ENCODE data around the gene PRRX2.
A peak's percentile ranks its signal among the peaks of the same experiment; 100 is the strongest.
"Not testable (repeated sequence)": the region's sequence is repeated elsewhere in the genome, so short reads cannot be mapped to it uniquely, and the experiment has no call there.

The PRRX2 gene

DNA sequence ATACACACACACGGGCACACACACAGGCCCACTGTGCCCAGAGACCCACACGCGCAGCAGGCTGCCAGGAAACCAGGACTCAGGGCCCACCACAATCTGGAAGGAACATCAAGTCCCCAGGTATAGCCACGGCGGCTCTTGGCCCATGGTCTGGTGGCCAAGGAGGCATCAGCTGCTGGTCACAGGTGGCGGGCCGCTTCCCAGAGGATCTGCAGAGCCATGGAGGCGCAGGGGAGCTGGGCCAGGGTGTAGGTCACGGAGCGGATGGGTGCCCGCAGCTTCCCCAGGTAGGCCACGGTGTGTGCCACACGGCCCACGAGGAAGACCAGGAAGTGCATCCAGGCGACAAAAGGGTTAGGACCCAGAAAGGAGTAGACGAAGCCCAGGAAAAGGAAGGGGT is 74.0 kb downstream of the PRRX2 start:
- no peak for DNase-seq

DNA sequence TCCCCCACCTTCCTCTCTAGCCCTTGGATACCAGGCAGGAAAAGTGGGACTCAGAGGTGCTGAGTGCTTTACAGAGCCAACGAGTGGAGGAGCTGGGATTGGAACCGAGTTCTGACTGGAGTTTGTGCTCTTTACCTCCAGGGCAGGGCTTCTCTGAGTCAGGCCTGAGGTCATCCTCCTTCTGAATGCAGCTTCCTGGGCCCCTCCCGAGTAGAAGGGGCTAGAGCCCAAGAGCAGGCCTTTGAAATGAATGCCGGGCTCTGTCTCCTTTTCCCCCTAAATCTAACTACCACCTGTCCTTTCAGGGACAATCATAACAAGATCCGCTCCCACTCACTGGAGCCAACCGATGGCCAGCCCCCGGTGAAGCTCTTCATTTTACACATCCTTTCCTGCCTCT is 74.7 kb downstream of the PRRX2 start:
- DNase-seq = no peak

DNA sequence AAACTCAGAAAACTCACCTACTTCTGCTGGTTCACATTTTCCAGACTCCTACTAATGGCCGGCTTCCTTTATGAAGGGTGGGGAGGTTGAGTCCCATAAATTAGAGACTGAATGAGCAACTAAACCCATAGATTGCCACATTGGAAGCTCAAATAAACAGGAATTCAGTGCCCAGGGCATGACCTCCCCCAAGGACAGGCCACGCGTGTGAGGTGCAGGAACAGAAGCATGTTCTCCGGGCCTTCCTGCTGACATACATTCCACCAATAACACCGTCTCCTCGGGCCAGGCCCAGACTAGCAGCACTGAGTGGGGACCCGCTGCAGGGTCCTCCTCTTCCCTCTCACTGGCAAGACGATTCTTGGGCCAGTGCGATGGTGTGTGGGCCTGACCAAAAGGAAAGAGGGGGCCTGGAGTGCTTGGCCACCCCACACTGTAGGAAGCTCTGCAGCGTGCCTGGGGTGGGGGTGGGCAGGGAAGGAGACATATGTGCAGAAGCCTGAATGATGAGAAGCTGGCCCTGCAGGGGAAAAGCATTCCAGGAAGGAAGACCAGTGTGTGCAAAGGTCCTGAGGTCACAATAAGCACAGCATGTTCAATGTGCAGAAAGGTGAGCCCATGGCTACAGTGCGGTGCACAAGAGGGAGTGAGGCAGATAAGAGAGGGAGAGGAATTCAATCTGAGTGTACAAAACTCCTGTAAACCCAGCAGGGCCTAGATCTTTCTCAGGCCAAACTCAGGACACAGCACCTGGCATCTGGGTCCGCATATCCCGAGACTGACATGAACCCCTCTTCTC is 75.4 kb downstream of the PRRX2 start:
- no peak for DNase-seq

DNA sequence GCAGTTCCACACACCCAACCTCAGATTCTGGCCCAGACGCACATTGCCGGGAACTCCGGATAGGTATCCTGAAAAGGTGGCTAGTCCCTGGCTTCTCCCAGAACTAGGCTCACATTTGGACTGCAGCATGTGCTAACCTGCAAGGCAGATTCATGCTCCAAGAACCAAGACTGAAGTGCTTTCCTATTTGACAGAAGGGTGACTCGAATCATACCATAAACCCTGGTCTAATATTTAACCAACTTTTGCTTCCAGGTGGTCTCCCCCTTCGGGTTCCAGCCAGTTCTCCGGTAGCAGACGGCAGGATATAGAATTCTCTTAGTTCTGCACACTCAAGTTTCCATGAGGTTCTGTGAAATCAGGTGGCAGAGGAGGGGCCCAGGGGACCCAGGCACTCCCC is 79.8 kb downstream of the PRRX2 start:
- DNase-seq = no peak

DNA sequence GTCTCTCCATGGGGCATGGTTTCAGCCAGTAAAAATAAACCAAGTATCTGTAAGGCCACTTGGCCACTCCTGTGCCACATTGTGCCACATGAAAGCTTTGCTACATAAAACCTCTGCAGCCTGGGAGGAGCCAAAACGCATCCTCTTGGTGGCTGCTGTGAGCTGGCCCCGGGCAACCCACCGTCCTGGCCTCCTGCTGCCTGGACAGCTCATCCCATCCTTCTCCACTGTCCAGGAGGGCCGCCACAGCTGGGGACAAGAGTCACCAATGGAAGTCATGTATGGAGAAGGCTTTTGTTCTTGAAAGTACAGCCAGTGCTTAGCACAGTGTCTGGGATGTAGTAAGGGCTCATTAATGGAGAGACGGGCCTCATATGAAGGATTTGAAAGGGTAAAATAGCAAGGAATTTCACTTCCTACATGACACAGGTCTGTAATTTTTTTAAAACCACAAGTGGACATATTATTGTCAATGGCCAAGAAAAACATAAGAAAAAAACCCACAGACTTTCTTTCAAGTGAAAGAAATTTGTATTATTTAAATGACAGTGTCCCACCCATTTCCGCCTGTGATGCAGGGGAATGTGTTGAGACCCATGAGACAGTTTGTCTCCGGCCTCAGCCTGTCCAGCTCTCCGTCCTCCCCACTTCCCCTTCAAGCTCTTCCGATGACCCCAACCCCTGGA is 80.8 kb downstream of the PRRX2 start:
- peak; percentile 32 for DNase-seq

DNA sequence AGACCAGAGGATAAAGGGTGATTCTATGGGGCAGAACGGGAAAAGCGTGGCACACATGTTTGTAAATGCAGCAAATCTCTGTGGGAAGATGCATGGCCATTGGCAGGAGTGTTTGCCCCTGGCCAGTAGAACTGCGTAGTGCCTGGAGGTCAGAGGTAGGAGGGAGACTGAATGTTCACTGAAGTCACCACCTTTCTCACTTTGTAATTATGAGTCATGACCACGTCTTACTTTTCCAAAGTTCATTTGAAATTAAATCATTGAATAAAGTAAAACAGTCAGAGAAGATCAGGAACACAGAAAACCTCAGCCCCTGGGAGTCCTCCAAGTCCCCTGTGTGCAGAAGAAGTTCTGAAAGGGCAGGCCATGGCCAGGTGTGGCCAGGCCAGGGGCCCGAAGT is 82.8 kb downstream of the PRRX2 start:
- no peak for DNase-seq

DNA sequence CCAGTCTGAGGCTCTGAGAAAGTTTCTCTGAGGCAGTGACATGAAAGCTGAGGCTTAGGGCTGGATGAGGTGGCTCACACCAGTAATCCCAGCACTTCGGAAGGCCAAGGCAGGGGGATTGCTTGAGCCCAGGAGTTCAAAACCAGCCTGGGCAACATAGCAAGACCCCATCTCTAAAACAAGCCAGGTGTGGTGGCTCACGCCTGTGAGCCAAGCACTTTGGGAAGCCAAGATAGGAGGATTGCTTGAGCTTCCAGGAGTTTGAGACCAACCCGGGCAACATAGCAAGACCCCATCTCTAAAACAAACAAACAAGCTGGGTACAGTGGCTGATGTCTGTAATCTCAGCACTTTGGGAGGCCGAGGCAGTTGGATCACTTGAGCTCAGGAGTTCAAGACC is 83.6 kb downstream of the PRRX2 start:
- DNase-seq = not testable (repeated sequence)

DNA sequence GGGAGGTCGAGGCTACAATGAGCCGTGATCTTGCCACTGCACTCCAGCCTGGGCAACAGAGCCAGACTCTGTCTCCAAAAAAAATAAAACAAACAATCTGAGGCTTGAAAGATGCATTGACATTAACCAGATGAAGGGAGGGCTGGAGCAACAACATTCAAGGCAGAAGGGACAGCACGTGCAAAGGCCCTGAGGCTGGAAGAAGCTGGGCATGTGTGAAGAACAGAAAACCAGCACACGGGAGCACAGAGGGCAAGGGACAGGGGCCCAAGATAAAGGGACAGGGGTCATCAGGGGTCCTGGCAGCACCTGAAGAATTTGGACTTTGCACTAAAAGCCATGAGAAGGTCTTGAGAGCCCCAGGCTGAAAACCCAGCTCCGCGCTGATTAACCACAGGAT is 84.1 kb downstream of the PRRX2 start:
- DNase-seq = no peak

DNA sequence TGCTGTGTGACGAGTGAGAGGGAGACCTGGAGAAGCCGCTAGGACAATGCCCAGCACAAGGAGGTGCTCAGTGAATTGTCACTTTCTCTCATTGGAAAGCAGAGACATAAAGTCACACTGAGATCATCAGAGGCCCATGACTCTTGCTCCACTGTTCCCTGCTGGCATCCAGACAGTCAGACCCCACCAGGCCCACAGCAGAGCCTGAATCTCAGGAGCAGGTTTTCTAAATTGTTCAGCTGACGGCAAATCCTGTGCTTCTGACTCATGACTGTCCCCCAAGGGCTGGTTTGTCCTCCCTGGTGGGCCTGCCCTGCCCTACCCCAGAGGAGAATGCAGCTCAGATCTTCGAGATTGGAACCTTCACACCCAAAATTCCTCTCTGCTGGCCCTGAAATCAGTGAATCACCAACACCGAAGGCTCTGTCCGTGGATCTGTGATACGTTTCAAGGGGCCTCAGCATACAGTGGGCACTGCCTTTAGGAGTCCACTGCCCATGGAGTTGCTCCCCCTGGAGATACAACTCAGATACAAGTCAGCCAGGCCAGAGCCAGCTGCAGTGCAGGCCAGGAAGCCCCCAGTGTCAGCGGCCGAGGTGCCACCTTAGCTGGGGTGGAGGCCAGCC is 84.7 kb downstream of the PRRX2 start:
- DNase-seq = no peak

DNA sequence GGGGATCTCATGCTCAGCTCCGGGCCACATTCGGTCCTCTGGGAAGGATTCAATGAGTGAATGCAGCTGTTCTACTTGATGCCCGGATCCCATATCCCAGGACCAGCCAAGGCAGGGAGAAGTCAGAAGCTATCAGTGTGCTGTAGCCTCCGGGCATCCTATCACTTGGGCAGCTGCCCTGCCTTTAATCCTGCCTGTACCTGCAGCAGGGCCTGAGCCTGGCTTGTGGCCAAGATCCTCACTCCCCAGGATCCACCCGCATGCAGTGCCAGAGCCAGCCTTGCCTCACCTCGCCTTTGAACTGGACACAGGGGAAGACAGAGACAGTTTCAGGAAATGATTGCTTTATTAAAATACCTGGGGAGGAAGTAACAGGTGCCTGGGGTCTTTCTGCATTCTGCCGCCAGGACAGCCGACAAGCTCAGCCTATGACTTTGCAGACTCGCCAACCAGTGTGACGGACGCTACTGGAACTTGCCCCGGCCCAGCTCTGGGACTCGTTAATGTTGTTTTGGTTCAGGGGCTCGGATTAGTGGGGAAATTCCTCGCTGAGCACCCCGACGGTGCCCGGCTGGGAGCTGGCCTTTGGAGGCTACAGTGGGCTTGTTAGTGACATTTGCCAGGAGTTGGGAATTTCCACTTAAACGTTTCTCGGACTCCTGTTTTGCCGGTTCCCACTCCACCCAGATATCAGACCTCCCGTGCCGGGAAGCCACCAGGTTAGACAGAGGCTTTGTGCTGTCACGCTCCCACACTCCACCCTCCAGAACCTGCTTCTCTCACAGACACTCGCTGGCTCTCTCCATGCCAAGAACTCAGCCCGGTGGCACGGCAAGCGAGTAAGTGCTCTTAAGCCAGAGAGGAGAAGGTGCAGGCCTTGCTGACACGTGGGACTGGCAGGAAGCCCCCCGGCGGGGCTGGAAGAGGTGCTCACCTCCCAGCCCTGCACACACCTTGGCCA is 86.7 kb downstream of the PRRX2 start:
- no peak for DNase-seq

DNA sequence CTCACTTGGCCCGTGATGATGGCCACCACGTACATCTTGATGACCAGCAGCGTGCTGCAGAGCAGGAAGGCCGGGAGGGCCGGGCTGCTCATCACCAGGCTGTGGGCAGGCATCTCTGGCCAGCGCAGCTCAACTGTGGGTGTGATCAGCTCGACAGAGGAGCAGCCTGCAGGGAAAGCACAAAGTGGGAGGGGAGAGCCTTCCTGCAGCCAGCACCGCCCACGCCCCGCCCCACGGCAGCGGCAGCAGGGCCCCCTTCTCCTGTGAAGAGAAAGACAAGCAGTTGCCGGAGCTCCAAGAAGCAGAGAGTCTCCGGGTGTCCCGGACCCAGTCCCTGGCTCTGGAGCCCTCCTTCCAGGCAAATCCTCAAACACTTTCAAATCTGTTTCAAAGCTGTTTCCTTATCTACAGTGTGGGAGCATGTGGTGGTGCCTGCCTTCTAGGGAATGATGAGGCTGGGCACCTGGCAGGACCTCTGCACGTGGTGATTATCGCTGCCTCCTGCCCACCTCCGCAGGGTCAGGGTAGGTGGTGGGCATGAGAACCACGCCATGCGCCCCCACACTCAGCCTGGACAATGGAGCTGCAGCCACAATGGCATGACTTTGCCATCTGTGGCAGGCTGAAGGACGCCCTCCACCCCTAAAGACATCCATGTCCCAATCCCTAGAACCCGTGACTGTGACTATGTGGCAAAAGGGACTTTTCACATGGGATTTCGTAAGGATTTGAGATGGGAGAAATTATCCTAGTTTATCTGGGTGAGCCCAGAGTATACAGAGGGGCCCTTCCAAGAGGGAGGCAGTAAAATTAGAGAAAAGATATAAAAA is 87.7 kb downstream of the PRRX2 start, which contains the start of gene PTGES:
TSS of gene PTGES (minus strand) at position 143 of the 830 bp plus-strand sequence. CDS start at position 113, 30 bp downstream.
- peak; percentile 72 for DNase-seq

DNA sequence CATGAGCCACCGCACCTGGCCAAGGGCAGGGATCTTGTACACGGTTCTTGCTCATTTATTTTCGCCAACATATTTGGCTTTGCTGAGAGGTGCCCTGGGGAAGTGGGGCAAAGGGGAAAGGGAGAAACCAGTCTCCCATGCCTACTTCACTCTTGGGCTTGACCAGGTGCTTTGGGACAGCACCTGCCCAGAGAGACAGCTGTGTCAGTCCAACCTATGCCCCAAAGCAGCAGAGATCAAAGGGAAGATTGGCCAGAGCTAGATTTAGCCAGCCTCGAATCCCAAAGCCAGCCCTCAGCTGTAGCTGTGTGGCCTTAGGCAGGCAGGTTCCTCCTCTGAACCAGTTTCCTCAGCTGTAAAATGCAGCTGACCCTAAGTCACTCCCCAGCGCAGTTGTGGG is 89.7 kb downstream of the PRRX2 start:
- no peak for DNase-seq

DNA sequence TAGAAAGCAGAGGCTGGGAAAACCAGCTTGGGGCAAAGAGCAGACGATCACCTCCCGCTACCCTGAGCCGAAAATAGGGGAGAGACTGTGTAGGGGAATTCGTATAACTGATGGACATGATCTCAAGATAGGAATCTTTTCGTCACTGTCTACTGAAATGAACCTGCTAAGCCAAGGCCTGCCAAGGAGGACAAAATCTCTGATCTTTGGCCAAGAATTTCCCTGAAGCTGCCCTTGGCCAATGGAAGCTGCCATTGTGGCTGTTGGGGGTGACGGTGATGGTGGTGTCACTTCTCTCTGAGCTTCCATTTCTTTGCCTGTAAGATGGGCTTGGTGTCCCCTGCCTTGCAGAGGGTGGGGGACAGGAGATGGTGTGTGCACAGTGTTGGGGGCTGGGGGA is 90.7 kb downstream of the PRRX2 start:
- no peak for DNase-seq

DNA sequence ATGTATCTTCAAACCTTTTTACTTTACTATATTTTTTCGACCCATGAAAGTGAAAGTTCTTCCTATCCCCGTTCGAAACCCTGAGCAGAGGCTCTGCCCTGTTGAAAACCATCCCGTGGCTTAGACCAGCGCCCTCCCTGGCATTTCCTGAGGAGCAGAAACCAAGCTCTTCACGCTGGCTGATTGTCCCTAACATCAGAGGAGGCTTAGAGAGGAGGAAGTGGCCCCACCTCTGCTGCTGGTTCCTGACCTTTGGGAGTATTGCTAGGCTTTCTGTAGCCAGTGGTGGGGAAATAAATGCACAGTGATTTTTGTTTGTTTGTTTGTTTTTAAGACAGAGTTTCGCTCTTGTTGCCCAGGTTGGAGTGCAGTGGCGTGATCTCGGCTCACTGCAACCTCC is 91.6 kb downstream of the PRRX2 start:
- peak; percentile 89 for DNase-seq

DNA sequence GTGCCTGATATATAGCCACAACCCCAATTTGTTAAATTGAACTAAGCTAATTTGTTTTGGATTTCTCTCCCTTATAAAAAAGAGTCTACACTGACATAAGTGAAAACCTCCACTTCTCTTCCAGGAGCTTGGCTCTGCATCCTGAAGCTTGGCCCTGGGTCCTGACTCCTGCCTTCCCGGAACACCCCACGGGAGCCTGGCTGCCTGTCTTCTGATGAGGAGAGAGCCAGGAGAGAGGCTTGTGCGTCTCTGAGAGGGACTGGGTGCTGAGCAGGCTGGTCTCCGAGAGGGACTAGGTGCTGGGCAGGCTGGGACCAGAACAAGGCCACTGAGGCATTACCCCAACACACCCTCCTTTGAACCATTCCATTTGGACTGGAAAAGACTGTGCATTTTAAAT is 93.9 kb downstream of the PRRX2 start:
- no peak for DNase-seq

DNA sequence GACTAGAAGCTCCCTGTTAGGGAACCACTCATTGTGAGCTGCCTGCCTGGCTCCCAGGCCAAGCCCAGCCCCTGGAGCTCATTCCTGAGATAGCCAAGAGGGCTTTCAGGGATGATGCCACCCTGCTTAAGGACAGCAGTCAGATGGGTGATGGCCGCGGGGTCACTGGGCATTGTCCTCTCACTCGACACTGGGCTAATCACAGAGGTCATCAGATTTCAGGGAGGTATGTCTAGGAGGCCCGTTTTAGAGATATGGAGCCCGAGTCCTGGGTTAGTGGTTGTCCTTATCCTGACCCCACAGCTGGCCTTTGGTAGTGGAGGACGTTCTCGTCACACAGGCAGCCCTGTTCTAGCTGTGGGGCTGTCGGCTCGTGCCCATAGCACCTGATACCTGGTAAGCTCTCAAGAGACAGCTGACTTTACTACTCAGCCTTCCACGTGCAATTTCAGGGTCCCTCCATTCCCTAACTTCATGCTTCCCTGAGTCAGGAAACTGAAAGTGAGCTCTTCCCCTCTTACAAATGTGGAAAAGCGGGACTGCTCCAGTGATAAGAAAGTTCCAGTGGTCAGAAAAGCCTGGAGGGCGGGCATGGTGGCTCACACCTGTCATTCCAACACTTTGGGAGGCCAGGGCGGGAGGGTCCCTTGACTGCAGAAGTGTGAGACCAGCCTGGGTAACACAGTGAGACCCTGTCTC is 94.5 kb downstream of the PRRX2 start:
- no peak for DNase-seq

DNA sequence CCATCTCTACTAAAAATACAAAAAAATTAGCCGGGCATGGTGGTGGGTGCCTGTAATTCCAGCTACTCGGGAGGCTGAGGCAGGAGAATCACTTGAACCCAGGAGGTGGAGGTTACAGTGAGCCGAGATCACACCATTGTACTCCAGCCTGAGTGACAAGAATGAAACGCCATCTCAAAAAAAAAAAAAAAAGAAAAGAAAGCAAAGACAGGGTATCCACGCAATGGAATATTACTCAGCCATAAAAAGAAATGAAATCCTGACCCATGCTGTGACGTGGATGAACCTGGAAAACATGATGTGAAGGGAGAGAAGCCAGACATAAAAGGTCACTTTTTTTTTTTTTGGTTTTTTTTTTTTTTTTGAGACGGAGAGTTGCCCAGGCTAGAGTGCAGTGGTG is 95.3 kb downstream of the PRRX2 start:
- not testable (repeated sequence) for DNase-seq

DNA sequence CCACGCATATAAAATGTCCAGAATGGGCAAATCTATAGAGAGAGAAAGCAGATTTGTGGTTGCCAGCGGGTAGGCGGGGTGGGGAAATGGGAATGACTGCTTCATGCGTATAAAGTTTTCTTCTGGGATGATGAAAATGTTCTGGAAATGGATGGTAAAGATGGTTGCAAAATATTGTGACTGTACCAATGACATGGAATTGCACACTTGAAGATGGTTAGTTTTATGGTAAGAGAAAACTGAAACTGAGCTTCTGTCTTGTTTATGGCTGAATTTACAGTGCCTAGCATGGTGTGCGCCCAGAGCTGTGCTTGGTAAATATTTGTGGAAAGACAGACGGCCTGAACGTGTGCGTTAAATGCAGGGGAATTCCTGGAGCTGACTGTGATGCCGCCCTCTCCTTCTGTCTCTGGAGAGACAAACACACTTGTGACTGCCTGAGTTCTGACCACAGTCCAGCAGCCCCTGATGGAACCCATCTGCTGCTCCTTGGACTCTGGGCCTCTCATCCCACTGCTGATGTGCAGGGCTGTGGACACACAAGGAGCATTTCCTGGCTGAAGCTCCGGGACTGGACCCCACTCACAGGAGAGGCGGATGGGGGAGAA is 96.0 kb downstream of the PRRX2 start:
- peak; percentile 64 for DNase-seq

DNA sequence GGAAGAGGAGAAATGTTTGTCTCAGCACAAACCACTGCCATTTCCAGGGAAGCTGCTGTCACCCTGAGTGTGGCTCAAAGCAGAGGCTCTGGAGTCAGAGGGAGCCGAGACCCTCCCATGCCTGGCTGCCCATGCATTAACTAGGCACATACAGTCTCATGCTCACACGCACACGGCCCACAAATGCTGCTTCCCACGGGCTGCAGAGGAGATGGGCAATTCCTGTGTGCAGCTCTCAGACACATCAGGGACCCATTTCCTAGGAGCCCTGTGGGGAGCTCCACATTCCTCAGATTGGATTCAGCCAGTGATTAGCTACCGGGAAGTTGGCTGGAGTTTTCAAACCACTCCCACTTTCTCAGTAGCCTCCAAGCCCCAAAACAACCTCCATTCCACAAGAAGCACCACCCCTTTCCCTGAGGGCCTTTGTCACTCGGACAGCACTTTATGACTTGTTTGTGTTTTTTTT is 96.5 kb downstream of the PRRX2 start:
- DNase-seq = no peak

DNA sequence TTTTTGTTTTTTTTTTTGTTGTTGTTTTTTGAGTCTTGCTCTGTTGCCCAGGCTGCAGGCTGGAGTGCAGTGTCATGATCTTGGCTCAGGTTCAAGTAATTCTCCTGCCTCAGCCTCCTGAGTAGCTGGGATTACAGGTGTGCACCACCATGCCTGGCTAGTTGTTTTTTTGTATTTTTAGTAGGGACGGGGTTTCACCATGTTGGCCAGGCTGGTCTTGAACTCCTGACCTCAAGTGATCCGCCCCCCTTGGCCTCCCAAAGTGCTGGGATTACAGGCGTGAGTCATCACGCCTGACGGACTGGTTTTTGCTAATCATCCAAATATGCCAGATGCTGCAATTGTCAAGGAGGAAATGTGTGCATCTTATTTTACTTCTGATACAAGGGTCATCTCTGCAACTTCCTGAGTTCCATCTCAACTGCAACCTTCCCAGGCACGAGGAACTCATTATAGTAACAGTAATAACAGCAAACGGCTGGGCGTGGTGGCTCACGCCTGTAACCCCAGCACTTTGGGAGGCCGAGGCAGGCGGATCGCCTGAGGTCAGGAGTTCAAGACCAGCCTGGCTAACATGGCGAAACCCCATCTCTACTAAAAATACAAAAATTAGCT is 97.0 kb downstream of the PRRX2 start:
- DNase-seq = peak; percentile 87

Measured in suppressor macrophage treated with lipopolysaccharide for 4 hours (primary cell).